MM.1S (cell line): ENCODE results near the gene BAIAP3.

Experiments used
- DNase-seq: peaks from one replicate; pipeline ENCODE4 v3.0.0-alpha.2; 2015
- H2AFZ ChIP-seq: fragments of 300-600 bp; sonication (generic); 2 replicates; pipeline ENCODE4 v1.6.0; 2016; ENCODE audit warnings: antibody characterized with exemption, low read length
- H3F3A ChIP-seq: fragments of 300-600 bp; sonication (generic); 2 replicates; pipeline ENCODE4 v1.6.1; 2016; ENCODE audit warnings: mild to moderate bottlenecking, antibody characterized with exemption, low read length, moderate library complexity, mixed read lengths; ENCODE audit not compliant: insufficient read depth
- H3K27ac ChIP-seq: fragments of 300-600 bp; sonication (generic); 2 replicates; pipeline ENCODE4 v1.5.1; 2016; ENCODE audit warnings: mild to moderate bottlenecking, low read length
- H3K27me3 ChIP-seq: fragments of 300-600 bp; sonication (generic); replicated peaks from 2 replicates; pipeline ENCODE4 v1.6.0; 2016; ENCODE audit warnings: low read length; ENCODE audit not compliant: insufficient read depth
- H3K36me3 ChIP-seq: fragments of 300-600 bp; sonication (generic); replicated peaks from 2 replicates; pipeline ENCODE4 v1.6.1; 2016; ENCODE audit warnings: mild to moderate bottlenecking, low read length, mixed read lengths; ENCODE audit not compliant: insufficient read depth
- H3K4me1 ChIP-seq: fragments of 300-600 bp; sonication (generic); 2 replicates; pipeline ENCODE4 v1.6.1; 2016; ENCODE audit warnings: low read length, mixed read lengths
- H3K4me2 ChIP-seq: fragments of 300-600 bp; sonication (generic); 2 replicates; pipeline ENCODE4 v1.6.0; 2016; ENCODE audit warnings: low read depth, low read length
- H3K4me3 ChIP-seq: fragments of 300-600 bp; sonication (generic); 2 replicates; pipeline ENCODE4 v1.5.1; 2016; ENCODE audit warnings: low read length, mixed read lengths
- H3K79me2 ChIP-seq: fragments of 300-600 bp; sonication (generic); 2 replicates; pipeline ENCODE4 v1.6.1; 2016; ENCODE audit warnings: mixed run types, low read length, mixed read lengths
- H3K9ac ChIP-seq: fragments of 300-600 bp; sonication (generic); 2 replicates; pipeline ENCODE4 v1.6.1; 2016; ENCODE audit warnings: low read length, mixed read lengths
- H3K9me2 ChIP-seq: fragments of 300-600 bp; sonication (generic); replicated peaks from 2 replicates; pipeline ENCODE4 v1.6.1; 2016; ENCODE audit warnings: mild to moderate bottlenecking, low read length, mixed read lengths; ENCODE audit not compliant: insufficient read depth
- H3K9me3 ChIP-seq: fragments of 300-600 bp; sonication (generic); replicated peaks from 2 replicates; pipeline ENCODE4 v1.6.1; 2016; ENCODE audit warnings: mild to moderate bottlenecking, low read length, mixed read lengths; ENCODE audit not compliant: insufficient read depth
- H4K20me1 ChIP-seq: fragments of 300-600 bp; sonication (generic); 2 replicates; pipeline ENCODE4 v1.6.1; 2016; ENCODE audit warnings: mild to moderate bottlenecking, low read length, moderate library complexity, mixed read lengths; ENCODE audit not compliant: insufficient read depth
- CTCF ChIP-seq: fragments of 300-600 bp; sonication (generic); IDR thresholded peaks from 2 replicates; pipeline ENCODE4 v1.5.1; 2016; ENCODE audit warnings: antibody characterized with exemption, low read length, mixed read lengths
- EZH2 ChIP-seq: fragments of 300-600 bp; sonication (generic); optimal IDR thresholded peaks from 2 replicates; pipeline ENCODE3; 2017; ENCODE audit warnings: low read depth, mild to moderate bottlenecking, antibody characterized with exemption, low read length, mixed read lengths
- EZH2phosphoT487 ChIP-seq: fragments of 300-600 bp; sonication (generic); IDR thresholded peaks from 2 replicates; pipeline ENCODE4 v1.6.1; 2018; ENCODE audit warnings: antibody characterized with exemption, low read length

Gene BAIAP3

GRCh38 chr16:1317479-1318267 lies 15.8 kb upstream of the BAIAP3 start:
- Histone ChIP-seq H3K79me2 (peaks cover 66% of the 10 kb centered on the region), H4K20me1 (peaks cover 18% of the 10 kb centered on the region), H3K4me1 (no peaks in the 10 kb centered on the region), H3K9ac (no peak overlapping the region), H3K27ac (no peak overlapping the region), H3K36me3 (peaks cover 15% of the 10 kb centered on the region), H3K9me3 (no peaks in the 10 kb centered on the region), H2AFZ (no peak overlapping the region), H3K27me3 (no peaks in the 10 kb centered on the region), H3K4me2 (no peak overlapping the region), H3K4me3 (no peak overlapping the region), H3K9me2 (no peaks in the 10 kb centered on the region), H3F3A (no peaks in the 10 kb centered on the region)
- TF ChIP-seq EZH2 (no peak), CTCF (no peak), EZH2phosphoT487 (no peak)
- no peak for DNase-seq

GRCh38 chr16:1318268-1318545 lies 15.2 kb upstream of the BAIAP3 start:
- Histone ChIP-seq H3K9ac (no peak overlapping the region), H3K79me2 (peaks cover 60% of the 10 kb centered on the region), H4K20me1 (peaks cover 13% of the 10 kb centered on the region), H3K27ac (no peak overlapping the region), H3K36me3 (peaks cover 15% of the 10 kb centered on the region), H3F3A (no peaks in the 10 kb centered on the region), H3K9me2 (no peaks in the 10 kb centered on the region), H2AFZ (no peak overlapping the region), H3K4me2 (no peak overlapping the region), H3K4me1 (no peaks in the 10 kb centered on the region), H3K4me3 (no peak overlapping the region), H3K9me3 (no peaks in the 10 kb centered on the region), H3K27me3 (no peaks in the 10 kb centered on the region)
- DNase-seq: no peak
- no peak for TF ChIP-seq EZH2phosphoT487
- no peak for TF ChIP-seq CTCF
- no peak for TF ChIP-seq EZH2

- TF ChIP-seq CTCF: no peak
- TF ChIP-seq EZH2phosphoT487: no peak
- TF ChIP-seq EZH2: no peak
- Histone ChIP-seq H3F3A (no peaks in the 10 kb centered on the region), H3K4me1 (no peaks in the 10 kb centered on the region), H3K79me2 (peaks cover 52% of the 10 kb centered on the region), H4K20me1 (peaks cover 6% of the 10 kb centered on the region; the same call in 1 of the 2 replicates), H3K4me3 (no peak overlapping the region), H3K27me3 (no peaks in the 10 kb centered on the region), H3K9me2 (no peaks in the 10 kb centered on the region), H3K9ac (no peak overlapping the region), H3K9me3 (no peaks in the 10 kb centered on the region), H3K4me2 (no peak overlapping the region), H3K27ac (no peak overlapping the region), H3K36me3 (peaks cover 15% of the 10 kb centered on the region), H2AFZ (no peak overlapping the region)
- no peak for DNase-seq
Observed at GRCh38 chr16:1319041-1319440, 14.4 kb upstream of the BAIAP3 start.
